ENCODE measurements around the gene DENND11.

- TF ChIP-seq CTCF (IDR thresholded peaks at IDR 0.05) (peak; percentile 51 to 73 (median 61)), POLR2A (IDR thresholded peaks at IDR 0.05) (no peak), EP300 (IDR thresholded peaks at IDR 0.05) (no peak), POLR2AphosphoS5 (IDR thresholded peaks at IDR 0.05) (no peak)
These were observed 47.4 kb downstream of the DENND11 start for GRCh38 chr7:141654551-141654950.
